Activated T-cell treated with anti-CD3 and anti-CD28 coated beads for 24 hours (primary cell): Measurements from ENCODE around the gene TLDC2.
"Not testable (repeated sequence)": the region's sequence is repeated elsewhere in the genome, so short reads cannot be mapped to it uniquely, and the experiment has no call there.

Experiments used
- DNase-seq: peaks from one replicate; pipeline ENCODE4 v3.0.0-alpha.2; 2020; ENCODE audit warnings: low read depth

TLDC2 gene

GRCh38 chr20:36875702-36876472 lies at the start of gene TLDC2:
TSS of gene TLDC2 (plus strand) at chr20:36876138. CDS start at chr20:36876175, 37 bp downstream.
- no peak for DNase-seq

GRCh38 chr20:36826554-36827244 lies 49.2 kb upstream of the TLDC2 start:
- no peak for DNase-seq

- DNase-seq = no peak
Measured at GRCh38 chr20:36827541-36828279, 48.2 kb upstream of the TLDC2 start.

GRCh38 chr20:36830791-36831691 lies 44.9 kb upstream of the TLDC2 start:
- DNase-seq = no peak

GRCh38 chr20:36832791-36833190 lies 43.1 kb upstream of the TLDC2 start:
- DNase-seq = no peak

- no peak for DNase-seq
Measured at GRCh38 chr20:36833275-36834020, 42.5 kb upstream of the TLDC2 start.

GRCh38 chr20:36835025-36835424 lies 40.9 kb upstream of the TLDC2 start:
- DNase-seq = no peak

GRCh38 chr20:36835453-36836198 lies 40.3 kb upstream of the TLDC2 start:
- peak; percentile 69 for DNase-seq

GRCh38 chr20:36836591-36837269 lies 39.2 kb upstream of the TLDC2 start:
- DNase-seq = peak; percentile 26

GRCh38 chr20:36838376-36838775 lies 37.6 kb upstream of the TLDC2 start:
- DNase-seq = not testable (repeated sequence)

- no peak for DNase-seq
Measured at GRCh38 chr20:36839150-36839549, 36.8 kb upstream of the TLDC2 start.

GRCh38 chr20:36841030-36841429 lies 34.9 kb upstream of the TLDC2 start:
- DNase-seq = not testable (repeated sequence)

GRCh38 chr20:36845288-36845971 lies 30.5 kb upstream of the TLDC2 start:
- DNase-seq = no peak

- no peak for DNase-seq
Measured at GRCh38 chr20:36847009-36847709, 28.8 kb upstream of the TLDC2 start.

GRCh38 chr20:36847710-36848040 lies 28.3 kb upstream of the TLDC2 start:
- no peak for DNase-seq

GRCh38 chr20:36848078-36848660 lies 27.8 kb upstream of the TLDC2 start:
- DNase-seq = no peak

- DNase-seq = no peak
Measured at GRCh38 chr20:36848677-36849076, 27.3 kb upstream of the TLDC2 start.
